ENCODE measurements around the gene KAT5. TPM values are rescaled to one million over a fixed set of nuclear protein-coding genes. Genes with fewer than 3 reads are reported as not detected.
"Not testable (repeated sequence)": the region's sequence is repeated elsewhere in the genome, so short reads cannot be mapped to it uniquely, and the experiment has no call there.

The KAT5 gene
- total RNA-seq, 2 donors from 2014 or later, result 29.7 to 50.1 TPM

DNA sequence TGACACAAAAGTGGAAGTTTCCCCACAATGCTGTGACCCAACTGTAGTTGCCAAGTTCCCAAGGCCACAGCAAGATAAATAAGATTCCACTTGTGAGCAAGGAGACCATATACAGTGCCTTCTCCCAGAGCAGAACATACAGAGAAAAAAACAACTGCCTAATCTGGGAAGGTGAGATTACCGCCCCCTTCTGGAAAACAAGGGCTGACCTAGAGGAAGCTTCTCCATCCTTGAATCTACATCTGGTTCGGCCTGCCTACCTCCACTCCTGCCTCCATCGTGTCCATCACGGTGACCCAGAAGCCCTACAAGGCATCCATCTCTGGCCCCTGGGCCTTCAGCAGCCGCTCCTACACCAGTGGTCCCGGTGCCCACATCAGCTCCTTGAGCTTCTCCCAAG lies 14.6 kb downstream of the KAT5 start:
- DNase-seq (ENCODE audit: low spot score), result no peak
- Histone ChIP-seq H3K9me3 (no peaks in the 10 kb centered on the region), H3K36me3 (no peaks in the 10 kb centered on the region), H3K4me1 (no peaks in the 10 kb centered on the region), H3K27me3 (no peaks in the 10 kb centered on the region), H3K27ac (no peak overlapping the region), H3K4me3 (no peak overlapping the region)
- TF ChIP-seq, protein P1, sequence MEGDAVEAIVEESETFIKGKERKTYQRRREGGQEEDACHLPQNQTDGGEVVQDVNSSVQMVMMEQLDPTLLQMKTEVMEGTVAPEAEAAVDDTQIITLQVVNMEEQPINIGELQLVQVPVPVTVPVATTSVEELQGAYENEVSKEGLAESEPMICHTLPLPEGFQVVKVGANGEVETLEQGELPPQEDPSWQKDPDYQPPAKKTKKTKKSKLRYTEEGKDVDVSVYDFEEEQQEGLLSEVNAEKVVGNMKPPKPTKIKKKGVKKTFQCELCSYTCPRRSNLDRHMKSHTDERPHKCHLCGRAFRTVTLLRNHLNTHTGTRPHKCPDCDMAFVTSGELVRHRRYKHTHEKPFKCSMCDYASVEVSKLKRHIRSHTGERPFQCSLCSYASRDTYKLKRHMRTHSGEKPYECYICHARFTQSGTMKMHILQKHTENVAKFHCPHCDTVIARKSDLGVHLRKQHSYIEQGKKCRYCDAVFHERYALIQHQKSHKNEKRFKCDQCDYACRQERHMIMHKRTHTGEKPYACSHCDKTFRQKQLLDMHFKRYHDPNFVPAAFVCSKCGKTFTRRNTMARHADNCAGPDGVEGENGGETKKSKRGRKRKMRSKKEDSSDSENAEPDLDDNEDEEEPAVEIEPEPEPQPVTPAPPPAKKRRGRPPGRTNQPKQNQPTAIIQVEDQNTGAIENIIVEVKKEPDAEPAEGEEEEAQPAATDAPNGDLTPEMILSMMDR (IDR thresholded peaks at IDR 0.05), result no peak

DNA sequence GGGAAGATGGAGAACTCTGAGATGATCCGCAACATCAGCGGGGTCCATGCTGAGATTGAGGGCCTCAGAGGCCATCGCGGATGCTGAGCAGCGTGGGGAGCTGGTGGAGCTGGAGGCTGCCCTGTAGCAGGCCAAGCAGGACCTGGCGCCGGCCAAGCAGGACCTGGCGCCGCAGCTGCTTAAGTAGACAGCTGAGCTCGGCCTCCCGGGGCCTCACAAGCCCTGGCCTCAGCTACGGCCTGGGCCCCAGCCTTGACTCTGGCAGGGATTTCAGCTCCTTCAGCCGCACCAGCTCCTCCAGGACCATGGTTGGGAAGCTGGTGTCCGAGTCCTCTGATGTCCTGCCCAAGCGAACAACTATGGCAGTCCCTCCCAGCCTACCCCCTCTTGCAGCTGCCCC lies 15.8 kb downstream of the KAT5 start:
- Histone ChIP-seq H3K4me1 (no peaks in the 10 kb centered on the region), H3K27me3 (no peaks in the 10 kb centered on the region), H3K4me3 (no peak overlapping the region), H3K9me3 (no peaks in the 10 kb centered on the region), H3K27ac (no peak overlapping the region), H3K36me3 (no peaks in the 10 kb centered on the region)
- TF ChIP-seq, protein P1 (IDR thresholded peaks at IDR 0.05), result no peak
- DNase-seq (ENCODE audit: low spot score), result no peak

DNA sequence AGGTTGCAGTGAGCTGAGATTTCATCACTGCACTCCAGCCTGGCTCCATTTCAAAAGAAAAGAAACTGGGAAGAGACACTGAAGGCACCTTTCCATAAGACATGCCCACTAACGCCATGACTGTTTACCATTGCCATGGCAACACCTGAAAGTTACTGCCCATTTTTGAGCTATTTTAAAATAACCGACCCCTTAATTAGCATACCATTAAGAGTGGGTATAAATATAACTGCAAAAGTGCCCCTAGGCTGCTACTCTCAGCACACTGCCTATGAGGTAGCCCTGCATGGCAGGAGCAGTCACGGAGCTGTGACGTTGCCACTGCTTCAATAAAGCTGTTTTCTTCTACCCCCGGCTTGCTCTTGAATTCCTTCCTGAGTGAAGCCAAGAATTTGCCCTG lies 18.4 kb downstream of the KAT5 start:
- no peak for DNase-seq (ENCODE audit: low spot score)
- TF ChIP-seq, protein P1 (IDR thresholded peaks at IDR 0.05), result no peak
- H3K36me3 ChIP-seq, result no peaks in the 10 kb centered on the region
- no peak overlapping the region for H3K4me3 ChIP-seq
- H3K27me3 ChIP-seq, result no peaks in the 10 kb centered on the region
- no peak overlapping the region for H3K27ac ChIP-seq
- no peaks in the 10 kb centered on the region for H3K9me3 ChIP-seq
- H3K4me1 ChIP-seq, result no peaks in the 10 kb centered on the region

DNA sequence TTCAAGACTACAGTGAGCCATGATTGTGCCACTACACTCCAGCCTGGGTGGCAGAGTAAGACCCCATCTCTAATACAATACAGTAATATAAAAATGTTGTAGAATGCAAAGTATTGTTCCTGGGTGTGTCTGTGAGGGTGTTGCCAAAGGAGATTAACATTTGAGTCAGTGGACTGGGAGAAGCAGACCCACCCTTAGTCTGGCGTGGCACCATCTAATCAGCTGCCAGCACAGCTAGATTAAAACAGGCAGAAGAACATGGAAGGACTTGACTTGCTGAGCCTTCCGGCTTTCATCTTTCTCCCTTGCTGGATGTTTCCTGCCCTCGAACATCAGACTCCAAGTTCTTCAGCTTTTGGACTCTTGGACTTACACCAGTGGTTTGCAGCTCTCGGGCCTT lies 23.1 kb downstream of the KAT5 start:
- not testable (repeated sequence) for H3K27me3 ChIP-seq; H3K36me3 ChIP-seq; H3K4me3 ChIP-seq; DNase-seq (ENCODE audit: low spot score); H3K9me3 ChIP-seq; H3K4me1 ChIP-seq; H3K27ac ChIP-seq

DNA sequence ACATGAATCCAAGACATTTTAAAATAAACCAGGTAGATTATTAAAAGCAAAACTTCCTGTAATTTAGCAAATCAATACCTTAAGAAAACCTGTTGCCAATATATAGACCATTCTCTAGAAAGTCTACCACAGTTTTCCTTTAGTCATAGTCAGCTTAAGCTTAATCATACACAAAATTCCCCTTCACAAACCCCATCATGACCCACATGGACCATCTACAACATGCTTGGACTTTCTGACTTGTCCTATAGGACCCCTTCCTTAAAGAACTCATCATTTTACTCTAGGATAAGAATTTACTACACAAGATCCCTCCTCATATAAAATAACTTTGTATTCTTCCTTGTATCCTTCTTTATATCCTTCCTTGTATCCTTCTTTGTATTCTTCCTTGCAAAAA lies 24.8 kb downstream of the KAT5 start:
- H3K4me1 ChIP-seq, result no peaks in the 10 kb centered on the region
- H3K4me3 ChIP-seq, result no peak overlapping the region
- no peaks in the 10 kb centered on the region for H3K27me3 ChIP-seq
- no peak overlapping the region for H3K27ac ChIP-seq
- H3K9me3 ChIP-seq, result no peaks in the 10 kb centered on the region
- DNase-seq (ENCODE audit: low spot score), result no peak
- H3K36me3 ChIP-seq, result no peaks in the 10 kb centered on the region
- TF ChIP-seq, protein P1 (IDR thresholded peaks at IDR 0.05), result no peak

DNA sequence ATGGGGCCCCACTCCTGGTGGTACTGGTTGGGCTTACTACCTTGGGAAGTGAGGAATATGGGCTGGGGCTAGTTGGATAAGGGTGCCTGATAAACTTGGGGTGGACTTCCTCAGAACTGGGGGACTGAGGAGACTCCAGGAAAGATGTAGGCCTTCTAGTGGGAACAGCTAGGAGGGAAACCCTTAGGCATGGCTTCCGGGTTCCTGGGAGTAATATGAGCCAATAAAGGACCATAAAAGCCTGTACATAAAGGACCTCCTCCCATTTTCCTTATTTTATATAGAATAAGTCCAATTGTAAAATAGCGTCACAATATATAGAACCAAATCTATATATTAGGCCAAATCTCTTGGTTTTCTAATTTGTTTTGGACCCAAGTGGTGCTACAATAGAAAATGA lies 27.0 kb downstream of the KAT5 start:
- TF ChIP-seq, protein P1 (IDR thresholded peaks at IDR 0.05), result no peak
- no peak overlapping the region for H3K27ac ChIP-seq
- no peak for DNase-seq (ENCODE audit: low spot score)
- no peak overlapping the region for H3K4me3 ChIP-seq
- no peaks in the 10 kb centered on the region for H3K27me3 ChIP-seq
- H3K9me3 ChIP-seq, result no peaks in the 10 kb centered on the region
- no peaks in the 10 kb centered on the region for H3K36me3 ChIP-seq
- no peaks in the 10 kb centered on the region for H3K4me1 ChIP-seq
